ENCODE measurements around the gene ALG8. TPM values are rescaled to one million over a fixed set of nuclear protein-coding genes. Genes with fewer than 3 reads are reported as not detected.

The ALG8 gene
- polyA plus RNA-seq, 3 donors from 2014 or later = 38.7 to 55.3 (median 40.0) TPM

DNA sequence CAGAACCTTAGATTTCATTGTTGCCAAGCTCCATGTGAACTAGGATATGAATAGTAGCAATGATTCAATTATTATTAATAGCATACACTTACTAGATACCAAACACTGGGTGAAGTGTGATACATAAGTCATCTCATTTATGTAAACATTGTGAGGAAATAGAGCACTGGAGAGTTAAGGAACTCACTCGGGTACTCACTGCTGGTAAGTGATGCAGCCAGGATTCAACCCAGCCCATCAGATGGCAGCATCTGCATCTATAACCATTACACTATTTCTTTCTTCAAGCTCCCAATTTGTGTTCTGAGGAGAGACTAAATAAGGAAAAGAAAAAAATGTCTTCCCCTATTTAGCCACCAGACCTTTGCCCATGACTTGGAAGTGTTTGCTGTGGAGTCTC lies 10.2 kb upstream of the ALG8 start:
- Mint-ChIP-seq H3K27me3 (ENCODE audit: low read depth in 3 of 3) (peaks cover 0 to 2% (median 0%) of the 10 kb centered on the region in 3 donors), H3K27ac (no peak overlapping the region), H3K4me1 (no peaks in the 10 kb centered on the region), H3K4me3 (no peak overlapping the region), H3K36me3 (no peaks in the 10 kb centered on the region), H3K9me3 (no peaks in the 10 kb centered on the region)
- no peak for DNase-seq

- Mint-ChIP-seq H3K4me1 (no peaks in the 10 kb centered on the region), H3K4me3 (no peak overlapping the region), H3K27me3 (ENCODE audit: low read depth in 3 of 3) (peaks cover 0 to 3% (median 2%) of the 10 kb centered on the region in 3 donors), H3K9me3 (no peaks in the 10 kb centered on the region), H3K27ac (no peak overlapping the region), H3K36me3 (peaks cover 0 to 3% (median 0%) of the 10 kb centered on the region in 3 donors)
- no peak for DNase-seq
Measured at GRCh38 chr11:78147807-78148206, 8.4 kb upstream of the ALG8 start.

- H3K27me3 Mint-ChIP-seq (ENCODE audit: low read depth in 3 of 3) = peaks cover 0 to 4% (median 2%) of the 10 kb centered on the region in 3 donors
- peaks cover 6% of the 10 kb centered on the region in 2 donors for H3K4me1 Mint-ChIP-seq
- no peak overlapping the region for H3K4me3 Mint-ChIP-seq
- peaks cover 0 to 3% (median 0%) of the 10 kb centered on the region in 3 donors for H3K36me3 Mint-ChIP-seq
- no peaks in the 10 kb centered on the region for H3K9me3 Mint-ChIP-seq
- DNase-seq = no peak
- no peak overlapping the region for H3K27ac Mint-ChIP-seq
Measured at GRCh38 chr11:78145511-78146025, 6.1 kb upstream of the ALG8 start.

DNA sequence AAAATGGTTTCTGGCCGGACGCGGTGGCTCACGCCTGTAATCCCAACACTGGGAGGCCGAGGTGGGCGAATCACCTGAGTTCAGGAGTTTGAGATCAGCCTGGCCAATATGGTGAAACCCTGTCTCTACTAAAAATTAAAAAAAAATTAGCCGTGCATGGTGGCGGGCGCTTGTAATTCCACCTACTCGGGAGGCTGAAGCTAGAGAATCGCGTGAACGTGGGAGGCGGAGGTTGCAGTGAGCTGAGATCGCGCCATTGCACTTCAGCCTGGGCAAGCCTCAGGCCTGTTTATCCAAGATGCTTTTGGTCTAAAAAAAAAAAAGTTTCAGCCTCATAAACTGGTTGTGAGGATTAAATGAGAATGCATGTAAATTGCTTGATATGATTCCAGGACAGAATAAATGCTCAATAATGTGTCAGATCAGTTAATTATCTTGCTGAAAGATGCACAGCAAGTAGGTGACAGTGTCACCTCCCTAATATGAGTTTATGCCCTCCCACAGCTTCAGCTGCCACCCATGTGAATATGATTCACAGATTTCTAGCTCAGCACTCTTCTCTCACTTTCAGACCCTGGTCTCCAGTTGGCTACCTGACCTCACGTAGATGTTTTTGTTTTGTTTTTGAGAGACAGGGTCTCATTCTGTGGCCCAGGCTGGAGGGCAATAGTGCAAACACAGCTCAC lies 1.1 kb upstream of the ALG8 start:
- Mint-ChIP-seq H3K27me3 (ENCODE audit: low read depth in 3 of 3) (peaks cover 6 to 13% (median 8%) of the 10 kb centered on the region in 3 donors), H3K4me3 (peak overlapping the region; percentile 59 to 98 (median 95)), H3K9me3 (no peaks in the 10 kb centered on the region), H3K27ac (peak overlapping the region in 2 of 6 donors; percentile 6 to 23), H3K4me1 (peaks cover 28 to 31% of the 10 kb centered on the region in 2 donors), H3K36me3 (peaks cover 0 to 3% (median 3%) of the 10 kb centered on the region in 3 donors)
- DNase-seq = no peak

GRCh38 chr11:78138694-78139421 lies 568 bp downstream of the ALG8 start:
- Mint-ChIP-seq H3K9me3 (no peaks in the 10 kb centered on the region), H3K4me3 (peak overlapping the region; percentile 95 to 98 (median 95)), H3K27ac (peak overlapping the region; percentile 90 to 96 (median 93)), H3K36me3 (peaks cover 3 to 7% (median 5%) of the 10 kb centered on the region in 3 donors), H3K4me1 (peaks cover 28 to 31% of the 10 kb centered on the region in 2 donors), H3K27me3 (ENCODE audit: low read depth in 3 of 3) (peaks cover 3 to 13% (median 8%) of the 10 kb centered on the region in 3 donors)
- DNase-seq = no peak

- Mint-ChIP-seq H3K27ac (peak overlapping the region; percentile 14 to 93 (median 76)), H3K36me3 (peaks cover 3 to 7% (median 4%) of the 10 kb centered on the region in 3 donors), H3K27me3 (ENCODE audit: low read depth in 3 of 3) (peaks cover 3 to 13% (median 8%) of the 10 kb centered on the region in 3 donors), H3K4me1 (peaks cover 28 to 31% of the 10 kb centered on the region in 2 donors), H3K9me3 (no peaks in the 10 kb centered on the region), H3K4me3 (peak overlapping the region; percentile 95 to 98 (median 95))
- no peak for DNase-seq
Measured at GRCh38 chr11:78138291-78138690, 1.1 kb downstream of the ALG8 start.

DNA sequence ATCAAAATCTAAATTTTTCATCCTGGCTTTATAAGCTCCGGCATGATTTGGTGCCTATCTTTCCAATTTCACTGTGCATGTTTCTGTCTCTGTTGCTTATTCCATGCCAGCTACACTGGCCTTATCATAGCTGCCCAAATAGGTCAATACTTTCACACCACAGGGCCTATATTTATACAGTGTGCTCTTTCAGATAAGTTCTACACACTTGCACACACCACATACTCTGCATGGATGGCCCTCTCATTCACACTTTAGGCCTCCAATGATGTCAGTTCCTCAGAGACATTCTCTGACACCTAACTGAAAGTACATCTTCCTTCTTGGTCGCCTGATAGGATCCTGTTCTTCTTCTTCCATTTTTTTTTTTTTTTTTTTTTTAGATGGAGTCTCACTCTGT lies 7.0 kb downstream of the ALG8 start:
- no peak overlapping the region for H3K4me3 Mint-ChIP-seq
- no peak overlapping the region for H3K27ac Mint-ChIP-seq

DNA sequence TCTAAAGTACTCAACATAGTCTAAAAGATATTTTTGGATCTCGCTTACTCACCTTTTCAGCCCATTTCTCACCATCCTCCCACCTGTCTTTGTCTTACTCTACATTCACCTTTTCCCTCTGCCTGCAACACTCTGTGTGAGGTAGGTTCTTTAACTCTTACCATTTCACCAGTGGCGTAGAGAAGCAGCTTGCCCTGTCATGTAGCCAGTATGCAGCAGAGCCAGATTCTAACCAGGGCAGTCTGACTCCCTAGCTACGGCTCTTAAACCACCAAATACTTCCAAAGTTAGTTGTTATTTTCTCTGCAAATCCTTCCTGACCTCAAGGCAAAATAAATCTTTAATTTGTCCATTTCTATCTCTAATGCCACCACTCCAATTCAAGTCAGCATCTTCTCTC lies 7.5 kb downstream of the ALG8 start:
- Mint-ChIP-seq H3K27me3 (ENCODE audit: low read depth in 3 of 3) (no peaks in the 10 kb centered on the region), H3K9me3 (no peaks in the 10 kb centered on the region), H3K4me1 (no peaks in the 10 kb centered on the region), H3K4me3 (no peak overlapping the region), H3K27ac (peak overlapping the region in 2 of 6 donors; percentile 1 to 2), H3K36me3 (peaks cover 3 to 7% (median 4%) of the 10 kb centered on the region in 3 donors)
- no peak for DNase-seq

More for the DNA sequence above, 7.0 kb downstream of the ALG8 start:
- DNase-seq = no peak
- Mint-ChIP-seq H3K36me3 (peaks cover 3 to 7% (median 4%) of the 10 kb centered on the region in 3 donors), H3K9me3 (no peaks in the 10 kb centered on the region), H3K27me3 (ENCODE audit: low read depth in 3 of 3) (no peaks in the 10 kb centered on the region), H3K4me1 (no peaks in the 10 kb centered on the region)

GRCh38 chr11:78127403-78127802 lies 12.0 kb downstream of the ALG8 start:
- no peak overlapping the region for H3K27ac Mint-ChIP-seq
- DNase-seq = no peak
- no peaks in the 10 kb centered on the region for H3K27me3 Mint-ChIP-seq (ENCODE audit: low read depth in 3 of 3)
- peaks cover 3 to 12% (median 7%) of the 10 kb centered on the region in 3 donors for H3K36me3 Mint-ChIP-seq
- H3K4me3 Mint-ChIP-seq = no peak overlapping the region
- H3K4me1 Mint-ChIP-seq = no peaks in the 10 kb centered on the region
- H3K9me3 Mint-ChIP-seq = no peaks in the 10 kb centered on the region

DNA sequence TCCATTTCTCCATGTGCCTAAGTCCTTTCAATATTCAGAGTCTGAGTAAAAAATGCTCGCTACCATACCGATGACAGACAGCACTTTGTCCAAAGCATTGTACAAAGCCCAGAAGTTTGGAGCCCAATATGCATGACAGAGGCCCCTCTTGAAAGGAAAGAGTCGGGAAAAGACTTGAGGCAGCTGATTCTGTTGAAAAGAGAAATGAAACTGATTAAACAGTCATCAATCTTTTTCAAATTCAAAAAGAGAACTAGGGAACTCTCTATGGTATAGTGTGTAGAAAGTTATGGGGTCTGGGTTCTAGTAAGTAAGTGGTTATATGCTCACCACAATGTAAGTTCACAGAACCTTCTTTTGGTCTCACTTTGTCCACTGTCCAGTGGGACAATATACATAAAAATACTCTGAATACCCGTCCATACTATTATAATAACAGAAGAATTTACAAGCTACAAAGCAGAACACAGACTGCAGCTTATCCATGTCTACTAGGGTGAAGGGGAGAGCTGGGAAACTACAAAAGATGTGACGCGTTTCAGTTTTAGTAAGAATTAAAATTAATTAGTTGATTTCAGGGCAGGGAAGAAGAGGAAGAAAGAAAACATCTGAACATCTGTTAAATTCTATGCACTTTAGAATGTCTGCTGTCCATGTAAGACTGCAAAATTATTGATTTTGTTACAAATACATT lies 26.7 kb downstream of the ALG8 start:
- peaks cover 27 to 34% (median 31%) of the 10 kb centered on the region in 3 donors for H3K36me3 Mint-ChIP-seq
- no peak overlapping the region for H3K4me3 Mint-ChIP-seq
- no peaks in the 10 kb centered on the region for H3K27me3 Mint-ChIP-seq (ENCODE audit: low read depth in 3 of 3)
- H3K4me1 Mint-ChIP-seq = no peaks in the 10 kb centered on the region
- no peaks in the 10 kb centered on the region for H3K9me3 Mint-ChIP-seq
- DNase-seq = no peak
- H3K27ac Mint-ChIP-seq = no peak overlapping the region

- H3K9me3 Mint-ChIP-seq = no peaks in the 10 kb centered on the region
- H3K4me3 Mint-ChIP-seq = no peak overlapping the region
- no peak for DNase-seq
- no peaks in the 10 kb centered on the region for H3K27me3 Mint-ChIP-seq (ENCODE audit: low read depth in 3 of 3)
- no peak overlapping the region for H3K27ac Mint-ChIP-seq
- H3K4me1 Mint-ChIP-seq = no peaks in the 10 kb centered on the region
- peaks cover 33 to 36% (median 35%) of the 10 kb centered on the region in 3 donors for H3K36me3 Mint-ChIP-seq
Measured at GRCh38 chr11:78111298-78111697, 28.1 kb downstream of the ALG8 start.

GRCh38 chr11:78110830-78111229 lies 28.6 kb downstream of the ALG8 start:
- Mint-ChIP-seq H3K4me3 (no peak overlapping the region), H3K36me3 (peaks cover 34 to 37% (median 35%) of the 10 kb centered on the region in 3 donors), H3K27me3 (ENCODE audit: low read depth in 3 of 3) (no peaks in the 10 kb centered on the region), H3K4me1 (no peaks in the 10 kb centered on the region), H3K27ac (no peak overlapping the region), H3K9me3 (no peaks in the 10 kb centered on the region)
- DNase-seq = no peak

GRCh38 chr11:78110351-78110750 lies 29.1 kb downstream of the ALG8 start:
- Mint-ChIP-seq H3K27me3 (ENCODE audit: low read depth in 3 of 3) (no peaks in the 10 kb centered on the region), H3K9me3 (no peaks in the 10 kb centered on the region), H3K4me3 (no peak overlapping the region), H3K36me3 (peaks cover 34 to 37% (median 35%) of the 10 kb centered on the region in 3 donors), H3K4me1 (no peaks in the 10 kb centered on the region), H3K27ac (no peak overlapping the region)
- DNase-seq = no peak

Measured in immature natural killer cell (primary cell).